ENCODE results near the gene WDR1.

The WDR1 gene

GRCh38 chr4:10097906-10098779 lies 18.5 kb downstream of the WDR1 start:
- no peak for DNase-seq

DNA sequence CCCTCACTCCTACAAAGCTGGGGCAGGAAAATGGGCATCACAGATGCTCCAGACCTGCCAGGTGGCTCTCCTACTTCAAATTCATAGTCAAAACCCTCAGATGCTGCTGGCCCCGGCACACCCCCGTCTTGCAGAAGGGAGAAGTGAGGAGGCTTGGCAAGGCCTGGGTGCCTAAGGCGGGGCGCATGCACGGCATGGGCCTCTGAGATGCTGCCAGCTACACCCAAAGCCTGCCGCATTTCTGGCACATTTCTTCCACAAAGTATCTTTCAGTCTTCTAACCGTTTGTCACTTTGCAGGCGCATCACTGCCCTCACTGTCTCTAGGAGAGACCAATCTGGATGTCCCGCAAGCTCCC lies 19.6 kb downstream of the WDR1 start:
- peak; percentile 35 to 46 for DNase-seq

DNA sequence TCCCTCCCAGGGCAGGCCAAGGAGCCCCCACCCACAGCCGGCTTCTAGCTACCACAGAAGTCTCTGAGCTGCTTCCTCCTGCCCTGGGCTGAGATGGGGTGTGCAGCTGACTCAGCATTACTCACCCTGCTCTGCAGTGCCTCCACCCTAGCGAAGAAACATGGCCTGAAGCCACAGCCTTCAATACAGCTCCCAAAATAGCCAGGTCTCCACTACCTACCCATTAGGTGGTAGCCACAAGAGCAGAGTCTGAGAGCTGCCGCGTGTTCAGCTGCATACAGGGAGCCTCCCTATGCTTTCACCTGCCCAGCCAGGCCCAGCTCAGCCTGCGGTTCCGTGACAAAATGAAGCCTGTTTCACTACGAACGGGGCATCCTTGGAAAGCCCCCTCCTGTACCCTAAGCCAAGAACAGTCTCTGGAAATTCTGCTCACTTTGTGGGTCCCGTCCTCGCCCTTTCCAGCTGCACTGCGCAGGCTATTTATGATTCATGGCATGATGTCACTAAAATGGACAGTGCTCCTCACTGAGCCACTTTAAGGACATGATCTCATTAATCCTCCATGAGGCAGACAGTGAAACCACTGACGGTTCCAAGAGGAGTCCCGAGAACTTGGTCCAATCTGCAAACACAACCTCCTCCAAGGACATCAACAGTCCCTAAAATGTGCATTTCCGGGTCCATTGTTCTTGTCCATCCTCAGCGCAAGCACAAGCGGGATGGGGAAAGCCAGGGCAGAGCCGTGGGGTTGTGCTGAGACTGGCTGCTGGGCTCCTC lies 20.2 kb downstream of the WDR1 start:
- peak; percentile 83 to 88 for DNase-seq

- DNase-seq = peak; percentile 63 to 69
These were observed 21.2 kb downstream of the WDR1 start for GRCh38 chr4:10095296-10095991.

DNA sequence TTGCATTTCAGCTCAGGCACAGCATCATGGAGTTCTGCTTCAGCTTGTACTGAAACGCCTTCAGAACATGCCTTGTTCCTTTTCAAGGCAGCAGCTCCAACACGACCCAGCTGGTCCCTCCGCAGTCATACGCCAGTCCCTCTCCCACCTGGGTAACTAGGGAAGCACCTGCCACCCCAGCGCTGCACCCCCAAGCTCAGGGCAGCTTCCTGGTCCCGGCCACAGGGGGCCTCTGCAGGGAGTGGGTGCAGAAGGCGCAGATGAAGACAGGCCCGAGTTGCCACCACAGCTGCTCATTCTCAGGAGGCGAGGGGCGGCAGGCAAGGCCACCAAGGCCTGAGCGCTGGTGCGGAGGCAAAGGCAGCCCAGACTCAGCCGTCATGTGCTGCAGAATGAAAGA lies 21.8 kb downstream of the WDR1 start:
- DNase-seq = peak in 1 of 2 experiments; percentile 41

GRCh38 chr4:10093801-10094552 lies 22.6 kb downstream of the WDR1 start:
- peak; percentile 49 to 59 for DNase-seq

GRCh38 chr4:10093271-10093621 lies 23.4 kb downstream of the WDR1 start:
- DNase-seq = no peak

- no peak for DNase-seq
These were observed 23.9 kb downstream of the WDR1 start for GRCh38 chr4:10092481-10093270.

- no peak for DNase-seq
These were observed 24.9 kb downstream of the WDR1 start for GRCh38 chr4:10091531-10092181.

DNA sequence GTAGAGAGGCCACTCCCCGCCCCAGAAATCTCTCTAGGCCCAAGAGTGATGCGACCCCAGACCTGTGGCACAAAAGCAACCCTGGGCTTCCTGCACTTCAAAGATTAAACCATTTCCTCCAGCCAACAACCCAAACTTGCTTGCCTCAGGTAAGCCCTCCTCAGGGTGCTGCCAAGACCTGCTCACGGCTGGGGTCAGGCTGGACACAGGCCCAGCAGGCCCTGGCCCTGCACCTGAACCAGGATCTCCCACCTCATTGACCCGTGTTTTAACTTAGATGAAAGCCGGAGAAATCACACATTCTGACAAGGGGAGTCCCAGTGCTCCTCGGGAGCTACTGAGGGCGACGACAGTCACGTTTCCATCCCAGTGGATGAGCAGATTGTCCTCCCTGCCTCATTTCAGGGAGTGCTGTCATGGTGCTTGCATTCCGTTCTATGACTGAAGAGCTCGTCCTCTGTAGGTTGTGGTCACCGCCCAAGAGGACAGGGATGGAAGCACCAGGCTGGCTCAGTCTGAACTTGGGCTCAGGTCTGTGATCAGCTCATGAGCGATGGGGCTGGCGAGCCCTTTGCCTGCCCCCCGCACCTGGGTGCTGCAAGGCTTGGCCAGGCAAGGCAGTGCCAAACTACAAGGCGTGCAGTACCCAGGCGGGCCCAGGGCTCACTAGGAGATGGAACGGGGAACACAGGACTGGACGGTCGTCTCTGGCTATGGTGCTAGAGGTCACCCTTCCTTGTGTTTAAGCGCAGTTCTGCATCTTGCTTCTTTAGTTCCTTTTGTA lies 25.9 kb downstream of the WDR1 start:
- no peak for DNase-seq

GRCh38 chr4:10089346-10089745 lies 27.3 kb downstream of the WDR1 start:
- DNase-seq = no peak

DNA sequence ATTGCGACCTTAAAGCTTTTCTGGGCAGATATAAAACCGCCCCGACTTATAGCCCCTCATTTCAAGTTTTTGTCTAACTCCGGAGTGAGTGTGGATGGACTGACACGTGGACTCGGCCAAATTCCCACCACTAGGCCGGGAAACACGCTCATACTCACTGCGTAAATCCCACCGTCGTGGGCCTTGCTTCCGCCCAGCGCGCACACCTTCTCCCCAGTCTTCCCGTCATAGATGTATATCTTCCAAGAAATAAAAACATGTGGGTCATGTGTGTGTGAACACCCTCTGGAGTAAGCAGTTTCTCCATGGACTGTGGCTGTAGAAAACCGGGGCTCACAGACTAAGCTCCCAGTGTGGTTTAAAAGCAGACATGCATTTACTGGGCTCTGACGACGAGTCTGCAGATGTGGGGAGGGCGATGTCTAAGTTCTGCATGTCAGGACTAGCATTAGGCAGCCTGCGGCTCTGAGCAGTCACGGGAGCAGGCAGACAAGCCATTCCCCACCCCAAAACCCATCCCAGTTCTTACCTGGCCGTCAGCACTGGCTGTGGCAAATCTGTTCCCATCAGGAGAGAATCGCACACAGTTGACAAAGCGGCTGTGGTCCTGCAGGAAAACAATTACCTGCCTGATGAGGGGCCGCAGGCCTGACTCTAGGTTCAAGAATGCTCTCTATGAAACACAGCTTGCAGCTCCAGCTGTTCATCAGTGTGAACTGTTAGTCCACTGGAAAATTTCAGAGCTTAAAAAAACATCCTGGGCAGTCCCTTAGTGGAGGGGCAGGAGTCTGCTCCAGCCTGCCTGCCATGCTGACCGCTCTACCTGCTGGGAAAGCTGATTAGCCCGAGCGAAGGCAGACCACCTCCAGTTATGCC lies 28.2 kb downstream of the WDR1 start:
- DNase-seq = no peak

DNA sequence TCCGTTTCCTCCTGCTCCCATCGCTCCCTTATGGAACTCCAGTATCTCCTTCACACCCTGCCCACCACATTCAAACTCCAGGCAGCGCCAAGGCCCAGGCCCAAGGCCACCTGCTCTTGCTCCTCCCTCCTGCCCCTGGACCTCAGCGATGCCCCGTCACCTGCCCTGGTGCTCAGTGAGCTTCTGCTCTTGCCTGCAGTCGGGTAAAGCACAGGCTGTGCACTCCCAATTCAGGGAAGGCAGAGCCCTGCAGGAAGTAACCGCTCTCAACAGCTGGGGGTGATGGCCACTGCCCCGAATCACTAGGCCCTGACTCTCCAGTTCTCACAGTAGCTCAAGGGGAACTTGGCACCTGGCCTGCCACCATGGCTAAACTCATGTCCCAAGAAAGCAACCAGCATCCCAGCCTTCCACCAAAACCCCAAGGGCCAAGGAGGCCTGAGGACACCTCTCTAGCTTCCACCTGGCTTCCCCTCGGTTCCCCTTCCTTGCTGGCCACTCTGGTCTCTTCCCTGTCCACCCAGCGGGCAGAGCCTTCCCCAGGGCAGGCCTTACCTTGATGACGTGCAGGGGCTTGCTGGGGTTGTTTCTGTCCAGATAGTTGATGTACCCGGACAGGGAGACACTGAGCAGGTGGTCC lies 29.3 kb downstream of the WDR1 start:
- DNase-seq = no peak

DNA sequence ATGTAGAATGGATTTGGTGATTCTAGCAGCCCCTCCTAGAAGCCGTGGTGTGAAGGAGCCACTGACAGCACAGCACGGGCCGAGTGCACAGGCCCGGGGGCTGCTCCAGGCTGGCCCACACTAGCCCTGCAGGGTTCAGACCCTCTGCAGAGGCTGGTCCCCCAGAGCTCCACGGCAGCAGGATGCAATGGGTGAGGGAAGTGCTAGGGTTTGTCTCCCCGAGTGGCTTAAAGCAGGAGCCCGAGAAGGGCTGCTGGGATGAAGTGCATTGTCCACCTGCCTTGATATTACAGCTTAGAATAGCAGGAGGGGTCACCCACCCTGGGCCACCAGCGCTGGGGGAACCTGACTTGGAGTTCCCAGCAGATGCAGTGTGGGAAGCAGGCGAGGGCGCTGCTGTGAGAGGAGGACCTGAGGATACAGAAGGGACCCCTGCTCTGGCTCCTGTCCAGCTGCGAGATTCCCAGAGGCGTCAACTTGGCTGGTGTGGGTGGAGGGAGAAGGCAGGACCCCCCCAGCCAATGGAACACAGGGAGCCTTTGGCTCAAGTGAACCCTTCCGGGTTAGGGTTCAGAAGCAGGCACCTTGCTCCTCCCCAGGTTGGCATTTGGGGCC lies 30.0 kb downstream of the WDR1 start:
- no peak for DNase-seq

DNA sequence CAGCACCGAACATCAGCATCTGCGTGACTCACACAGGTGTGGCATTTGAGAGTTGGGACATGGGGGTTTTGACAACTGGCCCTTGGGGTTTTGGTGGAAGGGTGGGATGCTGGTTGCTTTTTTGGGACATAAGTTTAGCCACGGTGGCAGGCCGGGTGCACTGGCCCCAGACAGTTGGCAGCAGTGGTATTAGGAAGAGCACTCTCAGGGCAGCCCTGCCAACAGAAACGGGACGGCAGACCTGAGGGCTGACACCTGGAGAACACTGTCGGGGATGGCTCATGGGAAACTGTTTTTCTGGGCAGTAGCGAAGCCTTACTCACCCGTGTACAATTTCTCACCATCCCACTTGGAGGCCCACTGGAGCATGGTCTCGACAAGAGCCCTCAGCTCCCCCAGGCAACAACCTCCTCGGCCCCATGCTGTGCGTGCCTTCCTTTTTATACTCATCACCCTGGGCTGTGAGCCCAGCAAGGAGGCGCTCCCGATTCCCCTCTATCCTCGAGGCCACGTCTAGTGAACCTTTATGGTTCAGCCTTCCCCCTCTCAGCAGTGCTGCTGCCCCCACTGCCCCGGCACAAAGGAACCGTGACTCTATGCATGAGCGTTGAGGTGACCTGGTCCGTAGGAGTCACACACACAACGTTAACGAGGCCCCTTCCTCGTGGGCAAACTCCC lies 30.6 kb downstream of the WDR1 start:
- DNase-seq = no peak

GRCh38 chr4:10085386-10085785 lies 31.2 kb downstream of the WDR1 start:
- DNase-seq = no peak

DNA sequence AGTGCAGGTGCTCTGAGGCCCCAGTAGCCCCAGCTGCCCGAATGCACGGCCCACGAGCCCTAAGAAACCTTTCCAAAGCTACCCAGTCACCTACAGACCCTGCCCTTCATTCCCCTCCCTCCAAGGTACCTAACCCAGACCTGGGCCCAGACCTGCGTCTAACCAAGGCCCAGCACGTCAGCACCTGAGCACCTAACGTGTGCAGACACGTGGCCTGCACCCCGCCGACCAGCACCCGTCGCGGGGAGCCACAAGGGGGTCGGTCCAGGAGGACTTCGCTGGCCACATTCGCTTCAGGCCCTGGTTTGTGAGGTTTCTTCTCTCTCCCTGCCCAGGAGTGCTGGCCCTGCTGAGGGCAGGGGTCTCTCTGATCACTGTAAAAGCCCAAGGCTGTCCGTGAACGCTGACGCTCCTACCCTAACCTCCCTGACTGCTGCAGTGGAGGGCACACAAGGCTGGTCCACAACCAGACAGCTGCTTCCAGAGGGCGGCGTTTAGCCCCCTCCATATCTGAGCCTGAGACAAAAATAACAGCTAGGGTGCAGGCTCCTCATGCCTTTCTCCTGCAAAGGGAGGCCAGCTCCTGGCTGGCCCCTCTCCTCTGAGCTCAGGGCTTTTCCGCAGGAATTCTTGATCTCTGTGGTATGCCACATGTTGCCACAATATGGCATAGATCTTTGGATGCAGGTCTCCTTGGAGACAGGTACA lies 31.8 kb downstream of the WDR1 start:
- no peak for DNase-seq

Data from activated T-cell treated with anti-CD3 and anti-CD28 coated beads, Interleukin-2, amount 50 U/mL, for 48 hours (primary cell).